CD4-positive, alpha-beta T cell (primary cell): ENCODE results near the gene AP2A1. TPM values are rescaled to one million over a fixed set of nuclear protein-coding genes. Genes with fewer than 3 reads are reported as not detected.

Experiments used
- ATAC-seq: fragments of 200-7000 bp; cut with Tn5 transposase; one replicate; pipeline ENCODE4 v1.10.0; 2022; ENCODE audit warnings: mild to moderate bottlenecking; ENCODE audit not compliant: poor library complexity
- CTCF ChIA-PET: fragments of 350-600 bp; sonication (Branson Sonifier 250); formaldehyde crosslinking; loops from one replicate; lab custom pipeline; 2021; ENCODE audit warnings: antibody characterized with exemption, inconsistent platforms; lab: Charles Lee
- POLR2A ChIA-PET: fragments of 350-600 bp; sonication (Branson Sonifier 250); formaldehyde crosslinking; loops from one replicate; lab custom pipeline; 2021; ENCODE audit warnings: antibody characterized with exemption, inconsistent platforms; lab: Charles Lee
- DNase-seq, 14 experiments: peaks; one replicate each; pipeline ENCODE4 v3.0.0-alpha.2; 2013 to 2020; ENCODE audit warnings: mixed read lengths in 2 of 14
- H3K27ac ChIP-seq, 2 donors: one replicate each; pipeline versions ENCODE4 v1.5.1 to v1.7.0; 2013; ENCODE audit warnings: low read length in 2 of 2, low read depth in 1 of 2, mild to moderate bottlenecking in 1 of 2
- H3K27me3 ChIP-seq, 2 experiments: 1 replicate in 1 of 2; 2 replicates in 1 of 2; pipeline versions ENCODE4 v1.6.1 to v1.7.0; 2013; ENCODE audit warnings: low read length in 2 of 2, control low read depth in 1 of 2, mild to moderate bottlenecking in 1 of 2, moderate library complexity in 1 of 2; ENCODE audit not compliant: insufficient read depth in 2 of 2, control insufficient read depth in 1 of 2
- H3K36me3 ChIP-seq: one replicate; pipeline ENCODE4 v1.6.1; 2013; ENCODE audit warnings: low read length, control low read depth; ENCODE audit not compliant: insufficient read depth
- H3K4me1 ChIP-seq: one replicate; pipeline ENCODE4 v1.6.1; 2013; ENCODE audit warnings: low read length, control low read depth; ENCODE audit not compliant: insufficient read depth
- H3K4me3 ChIP-seq: one replicate; pipeline ENCODE4 v1.5.1; 2013; ENCODE audit warnings: mild to moderate bottlenecking, low read length, moderate library complexity
- H3K9me3 ChIP-seq, 2 experiments: 1 replicate in 1 of 2; 2 replicates in 1 of 2; pipeline versions ENCODE4 v1.6.1 to v1.7.0; 2013; ENCODE audit warnings: low read length in 2 of 2, mild to moderate bottlenecking in 2 of 2, control low read depth in 1 of 2, moderate library complexity in 1 of 2; ENCODE audit not compliant: control insufficient read depth in 1 of 2, insufficient read depth in 1 of 2
- H3K27ac Mint-ChIP-seq: one replicate; pipeline ENCODE4 v1.8.0; 2020; ENCODE audit warnings: mixed read lengths
- H3K27me3 Mint-ChIP-seq: one replicate; pipeline ENCODE4 v1.8.0; 2021; ENCODE audit warnings: mixed read lengths
- H3K36me3 Mint-ChIP-seq: one replicate; pipeline ENCODE4 v1.8.0; 2021; ENCODE audit warnings: low read depth, mixed read lengths
- H3K4me1 Mint-ChIP-seq: one replicate; pipeline ENCODE4 v1.8.0; 2021; ENCODE audit warnings: low read depth, mixed read lengths
- H3K4me3 Mint-ChIP-seq: one replicate; pipeline ENCODE4 v1.8.0; 2020; ENCODE audit warnings: mild to moderate bottlenecking, mixed read lengths
- H3K9me3 Mint-ChIP-seq: one replicate; pipeline ENCODE4 v1.8.0; 2020; ENCODE audit warnings: mixed read lengths
- intact Hi-C, 2 experiments: fragments of 100-400 bp; cut with DNase I in 1 of 2; cut with micrococcal nuclease in 1 of 2; formaldehyde crosslinking; loops; one replicate each; pipeline versions ENCODE4 v1.15.1 to v1.9.0; 2023 to 2025; cut with DNase I, micrococcal nuclease
- total RNA-seq, 174 experiments: library from RNA in 2 of 174; stranded (reverse) in 2 of 174; gene quantifications; one replicate each; pipeline ENCODE4 v1.2.3 and lab custom pipeline; 2021 to 2026
- TF ChIP-seq, protein P1 (sequence below): fragments of 200-600 bp; IDR thresholded peaks from one replicate; pipeline ENCODE4 v1.8.0; 2022; ENCODE audit warnings: antibody characterized with exemption, mild to moderate bottlenecking

Gene AP2A1
- total RNA-seq, 2 experiments from 2014 or later = 28.2 to 28.9 TPM

GRCh38 chr19:49758292-49758691 is 8.5 kb upstream of the AP2A1 start:
- DNase-seq = no peak
- no peaks in the 10 kb centered on the region for H3K9me3 Mint-ChIP-seq

GRCh38 chr19:49761249-49761624 is 5.6 kb upstream of the AP2A1 start:
- intact Hi-C loops = no loop called here
- ChIA-PET POLR2A (interaction anchor here (1.2 kb wide), 1 partner anchor 44 kb away, joined by 3 read pairs; no protein-coding TSS in a partner anchor), CTCF (no interaction called here)
- Histone ChIP-seq H3K9me3 (peaks cover 1 to 5% of the 10 kb centered on the region in 2 experiments), H3K27me3 (no peaks in the 10 kb centered on the region), H3K36me3 (no peaks in the 10 kb centered on the region), H3K4me1 (peaks cover 14% of the 10 kb centered on the region), H3K4me3 (peak overlapping the region; percentile 25), H3K27ac (peak overlapping the region in 1 of 2 donors; percentile 65)
- TF ChIP-seq, protein P1, sequence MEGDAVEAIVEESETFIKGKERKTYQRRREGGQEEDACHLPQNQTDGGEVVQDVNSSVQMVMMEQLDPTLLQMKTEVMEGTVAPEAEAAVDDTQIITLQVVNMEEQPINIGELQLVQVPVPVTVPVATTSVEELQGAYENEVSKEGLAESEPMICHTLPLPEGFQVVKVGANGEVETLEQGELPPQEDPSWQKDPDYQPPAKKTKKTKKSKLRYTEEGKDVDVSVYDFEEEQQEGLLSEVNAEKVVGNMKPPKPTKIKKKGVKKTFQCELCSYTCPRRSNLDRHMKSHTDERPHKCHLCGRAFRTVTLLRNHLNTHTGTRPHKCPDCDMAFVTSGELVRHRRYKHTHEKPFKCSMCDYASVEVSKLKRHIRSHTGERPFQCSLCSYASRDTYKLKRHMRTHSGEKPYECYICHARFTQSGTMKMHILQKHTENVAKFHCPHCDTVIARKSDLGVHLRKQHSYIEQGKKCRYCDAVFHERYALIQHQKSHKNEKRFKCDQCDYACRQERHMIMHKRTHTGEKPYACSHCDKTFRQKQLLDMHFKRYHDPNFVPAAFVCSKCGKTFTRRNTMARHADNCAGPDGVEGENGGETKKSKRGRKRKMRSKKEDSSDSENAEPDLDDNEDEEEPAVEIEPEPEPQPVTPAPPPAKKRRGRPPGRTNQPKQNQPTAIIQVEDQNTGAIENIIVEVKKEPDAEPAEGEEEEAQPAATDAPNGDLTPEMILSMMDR = no peak
- H3K36me3 Mint-ChIP-seq = no peaks in the 10 kb centered on the region
- ATAC-seq (no peak), DNase-seq (no peak)
- H3K27ac Mint-ChIP-seq = peak overlapping the region; percentile 80
- peaks cover 7% of the 10 kb centered on the region for H3K4me1 Mint-ChIP-seq
- H3K27me3 Mint-ChIP-seq = no peaks in the 10 kb centered on the region
- no peaks in the 10 kb centered on the region for H3K9me3 Mint-ChIP-seq
- peak overlapping the region; percentile 63 for H3K4me3 Mint-ChIP-seq

More at GRCh38 chr19:49758292-49758691, 8.5 kb upstream of the AP2A1 start:
- intact Hi-C loops = no loop called here
- peaks cover 5% of the 10 kb centered on the region for H3K4me1 ChIP-seq
- ChIA-PET CTCF (no interaction called here), POLR2A (no interaction called here)
- no peaks in the 10 kb centered on the region for H3K27me3 ChIP-seq
- no peak overlapping the region for H3K27ac ChIP-seq
- peaks cover 4 to 15% of the 10 kb centered on the region in 2 experiments for H3K9me3 ChIP-seq
- Mint-ChIP-seq H3K27ac (no peak overlapping the region), H3K4me1 (peaks cover 5% of the 10 kb centered on the region), H3K27me3 (no peaks in the 10 kb centered on the region), H3K4me3 (no peak overlapping the region), H3K36me3 (no peaks in the 10 kb centered on the region)
- TF ChIP-seq, protein P1 = no peak
- no peak for ATAC-seq
- H3K4me3 ChIP-seq = no peak overlapping the region
- H3K36me3 ChIP-seq = no peaks in the 10 kb centered on the region

DNA sequence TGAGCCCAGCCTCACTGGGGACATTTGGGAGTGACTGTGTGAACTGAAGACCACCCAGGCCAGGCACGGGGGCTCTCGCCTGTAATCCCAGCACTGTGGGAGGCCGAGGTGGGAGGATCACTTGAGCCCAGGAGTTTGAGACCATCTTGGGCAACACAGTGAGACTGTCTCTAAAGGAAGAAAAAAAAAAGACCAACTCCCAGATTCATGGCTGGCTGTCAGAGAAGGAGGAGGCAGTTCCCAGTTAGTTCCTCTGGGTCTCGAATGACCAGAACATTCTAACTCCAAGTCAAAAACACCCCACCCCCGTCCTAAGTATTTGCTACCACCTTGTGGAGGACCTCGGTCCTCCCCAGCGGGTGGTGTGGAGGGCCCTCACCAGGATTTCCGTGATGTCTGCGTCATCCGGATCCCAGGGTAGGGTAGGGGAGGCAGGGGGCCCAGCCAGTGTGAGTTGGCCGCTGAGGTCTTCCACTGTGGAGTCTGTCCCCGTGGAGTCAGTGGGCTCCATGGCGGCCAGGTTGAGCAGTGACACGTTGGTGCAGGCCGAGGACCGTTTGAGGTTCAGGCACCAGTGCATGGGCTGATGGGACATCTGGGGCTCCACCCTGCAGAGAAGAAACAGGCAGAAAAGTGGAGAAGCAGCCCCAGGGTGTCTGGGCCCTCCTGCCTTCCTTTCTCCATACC is 5.0 kb upstream of the AP2A1 start:
- peak overlapping the region in 1 of 2 donors; percentile 65 for H3K27ac ChIP-seq
- intact Hi-C loops = no loop called here
- peak overlapping the region; percentile 80 for H3K27ac Mint-ChIP-seq
- peak overlapping the region; percentile 63 for H3K4me3 Mint-ChIP-seq
- peak overlapping the region; percentile 25 for H3K4me3 ChIP-seq
- no peaks in the 10 kb centered on the region for H3K9me3 Mint-ChIP-seq
- POLR2A ChIA-PET = interaction anchor here (1.2 kb wide), 1 partner anchor 44 kb away, joined by 3 read pairs; no protein-coding TSS in a partner anchor
- CTCF ChIA-PET = no interaction called here
- TF ChIP-seq, protein P1 = no peak
- peaks cover 14% of the 10 kb centered on the region for H3K4me1 ChIP-seq
- no peaks in the 10 kb centered on the region for H3K27me3 Mint-ChIP-seq
- ATAC-seq (no peak), DNase-seq (peak in 6 of 14 experiments; percentile 4 to 70 (median 28))
- peaks cover 0 to 1% of the 10 kb centered on the region in 2 experiments for H3K9me3 ChIP-seq
- H3K4me1 Mint-ChIP-seq = peaks cover 13% of the 10 kb centered on the region
- H3K36me3 Mint-ChIP-seq = peaks cover 4% of the 10 kb centered on the region
- no peaks in the 10 kb centered on the region for H3K27me3 ChIP-seq
- H3K36me3 ChIP-seq = no peaks in the 10 kb centered on the region
